ENCODE measurements around the gene SERINC1.

- no peak for TF ChIP-seq POLR2A (IDR thresholded peaks at IDR 0.05)
- no peak for TF ChIP-seq CTCF (IDR thresholded peaks at IDR 0.05)
Observed at GRCh38 chr6:122495612-122496011, 24.0 kb upstream of the SERINC1 start.
